HepG2 (cell line): Measurements from ENCODE around the gene MAP2K1. TPM values are rescaled to one million over a fixed set of nuclear protein-coding genes. Genes with fewer than 3 reads are reported as not detected.
A peak's percentile ranks its signal among the peaks of the same experiment; 100 is the strongest.

Experiments
- HDAC2 ChIP-seq: sonication (generic); formaldehyde crosslinking; IDR thresholded peaks from 2 replicates; pipeline ENCODE4 v1.4.0; 2020; ENCODE audit warnings: missing genetic modification reagents
- JDP2 ChIP-seq: sonication (generic); formaldehyde crosslinking; IDR thresholded peaks from 2 replicates; pipeline ENCODE4 v1.8.1; 2022; ENCODE audit warnings: missing genetic modification reagents, borderline replicate concordance
- JUNB ChIP-seq: sonication (generic); formaldehyde crosslinking; IDR thresholded peaks from 2 replicates; pipeline ENCODE4 v1.8.0; 2022; ENCODE audit warnings: missing genetic modification reagents, mild to moderate bottlenecking, borderline replicate concordance
- MATR3 ChIP-seq: sonication (generic); formaldehyde crosslinking; IDR thresholded peaks from 2 replicates; pipeline ENCODE4 v1.4.0; 2020; ENCODE audit warnings: missing genetic modification reagents
- MIXL1 ChIP-seq: IDR thresholded peaks from 2 replicates; pipeline ENCODE4 v1.6.1; 2016
- MXI1 ChIP-seq: IDR thresholded peaks from 3 replicates; pipeline ENCODE4 v1.6.1; 2012; ENCODE audit warnings: low read depth, low read length, inconsistent platforms, borderline replicate concordance
- NFATC3 ChIP-seq: sonication (generic); formaldehyde crosslinking; IDR thresholded peaks from 2 replicates; pipeline ENCODE4 v1.5.1; 2020; ENCODE audit warnings: mild to moderate bottlenecking, missing genetic modification reagents
- NFIB ChIP-seq: sonication (generic); formaldehyde crosslinking; IDR thresholded peaks from 2 replicates; pipeline ENCODE4 v1.9.0; 2021; ENCODE audit warnings: missing genetic modification reagents, mild to moderate bottlenecking, borderline replicate concordance
- NRL ChIP-seq: sonication (generic); formaldehyde crosslinking; IDR thresholded peaks from 2 replicates; pipeline ENCODE4 v1.5.0; 2020; ENCODE audit warnings: missing genetic modification reagents, mild to moderate bottlenecking, moderate library complexity, borderline replicate concordance
- PAX8 ChIP-seq: sonication (generic); formaldehyde crosslinking; IDR thresholded peaks from 2 replicates; pipeline ENCODE4 v1.8.0; 2022; ENCODE audit warnings: mild to moderate bottlenecking, missing genetic modification reagents, borderline replicate concordance
- RARA ChIP-seq: IDR thresholded peaks from 2 replicates; pipeline ENCODE4 v1.6.1; 2016; ENCODE audit warnings: missing genetic modification reagents, missing compliant biosample characterization
- SNRNP70 ChIP-seq: fragments of 200-400 bp; formaldehyde crosslinking; IDR thresholded peaks from 2 replicates; pipeline ENCODE4 v1.6.1; 2017; ENCODE audit warnings: mild to moderate bottlenecking, low read depth, low read length, moderate library complexity
- SSRP1 ChIP-seq: IDR thresholded peaks from 2 replicates; pipeline ENCODE4 v1.6.1; 2016; ENCODE audit warnings: control low read depth
- TCF7 ChIP-seq: sonication (generic); IDR thresholded peaks from 2 replicates; pipeline ENCODE4 v1.6.1; 2016; ENCODE audit warnings: antibody characterized with exemption, low read depth
- TEAD2 ChIP-seq: sonication (generic); formaldehyde crosslinking; IDR thresholded peaks from 2 replicates; pipeline ENCODE4 v1.9.0; 2021; ENCODE audit warnings: missing genetic modification reagents
- TOE1 ChIP-seq: sonication (generic); formaldehyde crosslinking; IDR thresholded peaks from 2 replicates; pipeline ENCODE4 v1.4.0; 2020; ENCODE audit warnings: mild to moderate bottlenecking, missing genetic modification reagents
- ZBTB42 ChIP-seq: sonication (generic); formaldehyde crosslinking; IDR thresholded peaks from 2 replicates; pipeline ENCODE4 v1.5.0; 2020; ENCODE audit warnings: mild to moderate bottlenecking, missing genetic modification reagents
- ZC3H13 ChIP-seq: sonication (generic); formaldehyde crosslinking; IDR thresholded peaks from 2 replicates; pipeline ENCODE4 v1.8.1; 2023; ENCODE audit warnings: mild to moderate bottlenecking, missing genetic modification reagents, moderate library complexity
- ZKSCAN8 ChIP-seq: IDR thresholded peaks from 2 replicates; pipeline ENCODE4 v1.6.1; 2016; ENCODE audit warnings: borderline replicate concordance, missing genetic modification reagents, missing compliant biosample characterization
- ZNF430 ChIP-seq: sonication (generic); formaldehyde crosslinking; IDR thresholded peaks from 2 replicates; pipeline ENCODE4 v1.9.0; 2021; ENCODE audit warnings: mild to moderate bottlenecking, missing genetic modification reagents
- ZNF431 ChIP-seq: sonication (generic); formaldehyde crosslinking; IDR thresholded peaks from 2 replicates; pipeline ENCODE4 v1.9.0; 2022; ENCODE audit warnings: missing genetic modification reagents, low read depth, mild to moderate bottlenecking, borderline replicate concordance
- ZNF569 ChIP-seq: sonication (generic); formaldehyde crosslinking; IDR thresholded peaks from 2 replicates; pipeline ENCODE4 v1.5.0; 2020; ENCODE audit warnings: mild to moderate bottlenecking, missing genetic modification reagents, moderate library complexity, borderline replicate concordance
- ZSCAN22 ChIP-seq: sonication (generic); formaldehyde crosslinking; IDR thresholded peaks from 2 replicates; pipeline ENCODE4 v1.4.0; 2020; ENCODE audit warnings: mild to moderate bottlenecking, missing genetic modification reagents
- polyA plus RNA-seq, 8 experiments: library from polyadenylated mRNA; depleted of rRNA in 3 of 8; stranded (reverse) in 7 of 8; unstranded in 1 of 8; fragments of >200 nt; fragmentation: Illumina TruSeq in 4 of 8; extraction: Trizol in 4 of 8; gene quantifications; 2 replicates each; pipeline versions ENCODE4 v1.2.1 to v1.2.3, GENCODE V29; 2011 to 2016; ENCODE audit warnings: low read depth in 4 of 8, missing spikeins in 1 of 8, mixed read lengths in 1 of 8; ENCODE audit not compliant: insufficient read depth in 1 of 8
- total RNA-seq, 5 experiments: library from RNA; depleted of rRNA; stranded (reverse); fragments of >200 nt; fragmentation: Illumina TruSeq; extraction: Trizol; gene quantifications; 2 replicates each; pipeline ENCODE4 v1.2.3, GENCODE V29; 2016; ENCODE audit warnings: low read depth in 1 of 5
- TF ChIP-seq, protein P1 (sequence below): sonication (generic); formaldehyde crosslinking; IDR thresholded peaks from 2 replicates; pipeline ENCODE4 v1.9.0; 2021; ENCODE audit warnings: missing genetic modification reagents, mild to moderate bottlenecking, borderline replicate concordance
- TF ChIP-seq, protein P2 (sequence below): IDR thresholded peaks from 2 replicates; pipeline ENCODE4 v1.6.1; 2012; ENCODE audit warnings: inconsistent platforms
- TF ChIP-seq, protein P3 (sequence below): sonication (generic); formaldehyde crosslinking; IDR thresholded peaks from 2 replicates; pipeline ENCODE4 v1.4.0; 2020; ENCODE audit warnings: mild to moderate bottlenecking, missing genetic modification reagents
- TF ChIP-seq, protein P4 (sequence below): sonication (generic); formaldehyde crosslinking; IDR thresholded peaks from 2 replicates; pipeline ENCODE4 v1.4.0; 2020; ENCODE audit warnings: mild to moderate bottlenecking, missing genetic modification reagents

MAP2K1 gene
- total and polyA plus RNA-seq, 2 of the 13 experiments (the other 11 are each of a cell fraction or from before 2014, with no cell fraction given), result 24.1 to 49.2 TPM

DNA sequence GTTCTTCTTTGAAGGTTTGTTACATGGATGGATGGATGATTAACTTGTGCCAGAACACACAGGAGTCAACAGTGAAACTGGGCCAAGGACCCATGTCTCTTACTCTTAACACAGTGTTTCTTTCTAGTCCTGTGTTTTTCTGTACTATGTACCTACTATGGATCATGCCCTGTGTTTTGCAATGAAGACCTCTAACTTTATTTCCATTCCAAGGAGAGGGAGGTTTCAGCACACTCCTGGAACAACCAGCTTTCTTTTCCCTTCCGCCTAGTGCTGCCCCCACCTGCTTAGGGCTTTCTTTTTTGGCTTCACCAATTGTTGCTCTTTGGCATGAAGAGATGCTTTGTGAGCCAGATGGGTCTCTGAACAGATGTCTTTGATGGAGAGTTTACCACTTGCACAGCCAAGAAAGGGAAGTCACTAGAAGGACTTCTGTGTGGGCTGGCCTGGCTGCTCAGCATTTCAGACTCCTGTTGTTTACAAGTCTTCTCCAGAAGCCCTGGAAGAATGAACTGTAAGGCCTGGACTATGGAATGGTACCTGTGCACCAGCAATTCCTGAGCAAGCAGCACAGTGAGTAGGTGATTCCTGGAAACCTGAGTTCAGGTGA lies 66.4 kb downstream of the MAP2K1 start (continued):
- TF ChIP-seq, protein P1, sequence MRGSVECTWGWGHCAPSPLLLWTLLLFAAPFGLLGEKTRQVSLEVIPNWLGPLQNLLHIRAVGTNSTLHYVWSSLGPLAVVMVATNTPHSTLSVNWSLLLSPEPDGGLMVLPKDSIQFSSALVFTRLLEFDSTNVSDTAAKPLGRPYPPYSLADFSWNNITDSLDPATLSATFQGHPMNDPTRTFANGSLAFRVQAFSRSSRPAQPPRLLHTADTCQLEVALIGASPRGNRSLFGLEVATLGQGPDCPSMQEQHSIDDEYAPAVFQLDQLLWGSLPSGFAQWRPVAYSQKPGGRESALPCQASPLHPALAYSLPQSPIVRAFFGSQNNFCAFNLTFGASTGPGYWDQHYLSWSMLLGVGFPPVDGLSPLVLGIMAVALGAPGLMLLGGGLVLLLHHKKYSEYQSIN (CRISPR knock-in tag), result no peak
- TF ChIP-seq NRL (CRISPR knock-in tag) (no peak), NFATC3 (CRISPR knock-in tag) (no peak), HDAC2 (CRISPR knock-in tag) (peak; percentile 58), ZNF569 (CRISPR knock-in tag) (no peak), NFIB (no peak), ZKSCAN8 (CRISPR knock-in tag) (peak; percentile 39; the same call in 1 of the 2 replicates), ZBTB42 (CRISPR knock-in tag) (no peak), SSRP1 (CRISPR knock-in tag) (no peak), ZNF431 (CRISPR knock-in tag) (no peak), RARA (CRISPR knock-in tag) (peak; percentile 80), ZSCAN22 (no peak), PAX8 (CRISPR knock-in tag) (no peak), ZNF430 (peak; percentile 39; the same call in 1 of the 2 replicates), MIXL1 (CRISPR knock-in tag) (peak; percentile 66), JDP2 (CRISPR knock-in tag) (no peak), TEAD2 (no peak), TCF7 (peak; percentile 43; the same call in 1 of the 2 replicates), TOE1 (CRISPR knock-in tag) (no peak), JUNB (no peak), SNRNP70 (no peak), ZC3H13 (CRISPR knock-in tag) (no peak), MATR3 (CRISPR knock-in tag) (no peak), MXI1 (no peak)
- TF ChIP-seq, protein P2, sequence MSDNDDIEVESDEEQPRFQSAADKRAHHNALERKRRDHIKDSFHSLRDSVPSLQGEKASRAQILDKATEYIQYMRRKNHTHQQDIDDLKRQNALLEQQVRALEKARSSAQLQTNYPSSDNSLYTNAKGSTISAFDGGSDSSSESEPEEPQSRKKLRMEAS, result peak; percentile 24; the same call in 1 of the 2 replicates
- TF ChIP-seq, protein P3, sequence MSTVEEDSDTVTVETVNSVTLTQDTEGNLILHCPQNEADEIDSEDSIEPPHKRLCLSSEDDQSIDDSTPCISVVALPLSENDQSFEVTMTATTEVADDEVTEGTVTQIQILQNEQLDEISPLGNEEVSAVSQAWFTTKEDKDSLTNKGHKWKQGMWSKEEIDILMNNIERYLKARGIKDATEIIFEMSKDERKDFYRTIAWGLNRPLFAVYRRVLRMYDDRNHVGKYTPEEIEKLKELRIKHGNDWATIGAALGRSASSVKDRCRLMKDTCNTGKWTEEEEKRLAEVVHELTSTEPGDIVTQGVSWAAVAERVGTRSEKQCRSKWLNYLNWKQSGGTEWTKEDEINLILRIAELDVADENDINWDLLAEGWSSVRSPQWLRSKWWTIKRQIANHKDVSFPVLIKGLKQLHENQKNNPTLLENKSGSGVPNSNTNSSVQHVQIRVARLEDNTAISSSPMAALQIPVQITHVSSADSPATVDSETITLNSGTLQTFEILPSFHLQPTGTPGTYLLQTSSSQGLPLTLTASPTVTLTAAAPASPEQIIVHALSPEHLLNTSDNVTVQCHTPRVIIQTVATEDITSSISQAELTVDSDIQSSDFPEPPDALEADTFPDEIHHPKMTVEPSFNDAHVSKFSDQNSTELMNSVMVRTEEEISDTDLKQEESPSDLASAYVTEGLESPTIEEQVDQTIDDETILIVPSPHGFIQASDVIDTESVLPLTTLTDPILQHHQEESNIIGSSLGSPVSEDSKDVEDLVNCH (CRISPR knock-in tag), result no peak
- TF ChIP-seq, protein P4, sequence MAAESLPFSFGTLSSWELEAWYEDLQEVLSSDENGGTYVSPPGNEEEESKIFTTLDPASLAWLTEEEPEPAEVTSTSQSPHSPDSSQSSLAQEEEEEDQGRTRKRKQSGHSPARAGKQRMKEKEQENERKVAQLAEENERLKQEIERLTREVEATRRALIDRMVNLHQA (CRISPR knock-in tag), result no peak
